Measurements from ENCODE around the gene INTU.

DNA sequence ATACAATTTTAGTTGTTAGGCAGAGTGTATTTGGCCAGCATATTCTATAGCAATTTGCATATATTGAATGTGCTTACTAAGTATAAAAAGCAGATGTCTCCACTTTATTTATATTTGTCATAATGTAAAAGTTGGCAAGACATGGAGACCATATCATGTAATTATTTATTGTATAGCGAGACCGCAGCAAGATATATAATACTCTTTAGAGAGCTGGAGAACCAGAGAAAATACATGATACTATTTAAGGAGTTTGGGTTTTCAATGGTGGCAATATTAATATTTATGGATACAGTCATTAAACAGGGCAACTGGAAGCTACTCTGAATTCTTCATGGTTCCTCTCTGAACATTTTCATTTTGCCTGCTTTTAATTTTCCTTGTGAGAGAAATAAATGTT lies 35.0 kb downstream of the INTU start:
- TF ChIP-seq CTCF (IDR thresholded peaks at IDR 0.05; ENCODE audit: insufficient read depth, low read length), result no peak
- TF ChIP-seq, protein P1, sequence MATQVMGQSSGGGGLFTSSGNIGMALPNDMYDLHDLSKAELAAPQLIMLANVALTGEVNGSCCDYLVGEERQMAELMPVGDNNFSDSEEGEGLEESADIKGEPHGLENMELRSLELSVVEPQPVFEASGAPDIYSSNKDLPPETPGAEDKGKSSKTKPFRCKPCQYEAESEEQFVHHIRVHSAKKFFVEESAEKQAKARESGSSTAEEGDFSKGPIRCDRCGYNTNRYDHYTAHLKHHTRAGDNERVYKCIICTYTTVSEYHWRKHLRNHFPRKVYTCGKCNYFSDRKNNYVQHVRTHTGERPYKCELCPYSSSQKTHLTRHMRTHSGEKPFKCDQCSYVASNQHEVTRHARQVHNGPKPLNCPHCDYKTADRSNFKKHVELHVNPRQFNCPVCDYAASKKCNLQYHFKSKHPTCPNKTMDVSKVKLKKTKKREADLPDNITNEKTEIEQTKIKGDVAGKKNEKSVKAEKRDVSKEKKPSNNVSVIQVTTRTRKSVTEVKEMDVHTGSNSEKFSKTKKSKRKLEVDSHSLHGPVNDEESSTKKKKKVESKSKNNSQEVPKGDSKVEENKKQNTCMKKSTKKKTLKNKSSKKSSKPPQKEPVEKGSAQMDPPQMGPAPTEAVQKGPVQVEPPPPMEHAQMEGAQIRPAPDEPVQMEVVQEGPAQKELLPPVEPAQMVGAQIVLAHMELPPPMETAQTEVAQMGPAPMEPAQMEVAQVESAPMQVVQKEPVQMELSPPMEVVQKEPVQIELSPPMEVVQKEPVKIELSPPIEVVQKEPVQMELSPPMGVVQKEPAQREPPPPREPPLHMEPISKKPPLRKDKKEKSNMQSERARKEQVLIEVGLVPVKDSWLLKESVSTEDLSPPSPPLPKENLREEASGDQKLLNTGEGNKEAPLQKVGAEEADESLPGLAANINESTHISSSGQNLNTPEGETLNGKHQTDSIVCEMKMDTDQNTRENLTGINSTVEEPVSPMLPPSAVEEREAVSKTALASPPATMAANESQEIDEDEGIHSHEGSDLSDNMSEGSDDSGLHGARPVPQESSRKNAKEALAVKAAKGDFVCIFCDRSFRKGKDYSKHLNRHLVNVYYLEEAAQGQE (IDR thresholded peaks at IDR 0.05; ENCODE audit: insufficient replicate concordance, low read depth), result no peak
- no peak for TF ChIP-seq GABPA (IDR thresholded peaks at IDR 0.05; ENCODE audit: low read depth)
- no peak for TF ChIP-seq SPI1 (IDR thresholded peaks at IDR 0.05; ENCODE audit: borderline replicate concordance, low read depth)
